GM23248 (cell line): ENCODE results near the gene NOG. TPM values are rescaled to one million over a fixed set of nuclear protein-coding genes. Genes with fewer than 3 reads are reported as not detected.

Experiments used
- DNase-seq: peaks from one replicate; pipeline ENCODE4 v3.0.0-alpha.2; 2015
- H2AFZ ChIP-seq: fragments of 200-600 bp; sonication (generic); 2 replicates; pipeline ENCODE4 v1.6.1; 2016; ENCODE audit warnings: antibody characterized with exemption
- H3F3A ChIP-seq: fragments of 200-600 bp; sonication (generic); 2 replicates; pipeline ENCODE4 v1.6.1; 2016; ENCODE audit warnings: mild to moderate bottlenecking, antibody characterized with exemption, mixed run types; ENCODE audit not compliant: insufficient read depth
- H3K27ac ChIP-seq: fragments of 200-600 bp; sonication (generic); 2 replicates; pipeline ENCODE4 v1.5.1; 2016; ENCODE audit warnings: mild to moderate bottlenecking
- H3K27me3 ChIP-seq: fragments of 200-600 bp; sonication (generic); replicated peaks from 2 replicates; pipeline ENCODE4 v1.6.1; 2016; ENCODE audit warnings: mild to moderate bottlenecking; ENCODE audit not compliant: insufficient read depth
- H3K36me3 ChIP-seq: fragments of 200-600 bp; sonication (generic); 2 replicates; pipeline ENCODE4 v1.6.1; 2016; ENCODE audit warnings: low read depth, mild to moderate bottlenecking
- H3K4me1 ChIP-seq: fragments of 200-600 bp; sonication (generic); 2 replicates; pipeline ENCODE4 v1.6.1; 2016; ENCODE audit warnings: mild to moderate bottlenecking; ENCODE audit not compliant: insufficient read depth
- H3K4me2 ChIP-seq: fragments of 200-600 bp; sonication (generic); one replicate; pipeline ENCODE4 v1.6.1; 2016; ENCODE audit warnings: mild to moderate bottlenecking; ENCODE audit not compliant: unreplicated experiment
- H3K4me3 ChIP-seq: fragments of 200-600 bp; sonication (generic); 2 replicates; pipeline ENCODE4 v1.5.1; 2016; ENCODE audit warnings: mild to moderate bottlenecking
- H3K79me2 ChIP-seq: fragments of 200-600 bp; sonication (generic); 2 replicates; pipeline ENCODE4 v1.6.1; 2016; ENCODE audit warnings: mild to moderate bottlenecking; ENCODE audit not compliant: insufficient read depth
- H3K9ac ChIP-seq: fragments of 200-600 bp; sonication (generic); 2 replicates; pipeline ENCODE4 v1.6.1; 2016; ENCODE audit warnings: mild to moderate bottlenecking
- H3K9me2 ChIP-seq: fragments of 200-600 bp; sonication (generic); 2 replicates; pipeline ENCODE4 v1.6.1; 2016; ENCODE audit warnings: mixed run types, mild to moderate bottlenecking, moderate library complexity; ENCODE audit not compliant: insufficient read depth
- H3K9me3 ChIP-seq: fragments of 200-600 bp; sonication (generic); one replicate; pipeline ENCODE4 v1.6.1; 2017; ENCODE audit warnings: low read depth
- H4K20me1 ChIP-seq: fragments of 200-600 bp; sonication (generic); 2 replicates; pipeline ENCODE4 v1.6.0; 2016; ENCODE audit not compliant: insufficient read depth
- EZH2 ChIP-seq: fragments of 200-600 bp; sonication (generic); IDR thresholded peaks from 2 replicates; pipeline ENCODE4 v1.6.1; 2018; ENCODE audit warnings: antibody characterized with exemption, mild to moderate bottlenecking; ENCODE audit not compliant: insufficient read depth, poor library complexity, severe bottlenecking
- EZH2phosphoT487 ChIP-seq: fragments of 200-600 bp; sonication (generic); IDR thresholded peaks from 2 replicates; pipeline ENCODE4 v1.6.1; 2018; ENCODE audit warnings: antibody characterized with exemption, moderate library complexity, mild to moderate bottlenecking, low read depth; ENCODE audit not compliant: insufficient read depth
- WGBS, 2 experiments: methylation state at CpG; one replicate each; pipeline ENCODE4 v1.1.6; 2015 to 2017; ENCODE audit warnings: low lambda C conversion rate in 2 of 2, low coverage in 1 of 2; ENCODE audit errors: missing lambda C conversion rate in 2 of 2; 5-methylcytosine and 5-hydroxymethylcytosine counted together
- in situ Hi-C: fragments of 300-500 bp; cut with MboI; formaldehyde crosslinking; loops from 2 replicates; pipeline ENCODE4 v1.15.0; 2020
- polyA plus RNA-seq: library from polyadenylated mRNA; unstranded; fragments of >200 nt; fragmentation: Nextera tagmentation; extraction: Ambion mirVana; gene quantifications from 2 replicates; pipeline ENCODE4 v1.2.1, GENCODE V29; 2016
- total RNA-seq: library from RNA; depleted of rRNA; stranded (reverse); fragments of >200 nt; shearing (Covaris generic); gene quantifications from 2 replicates; pipeline ENCODE4 v1.2.3, GENCODE V29; 2014

Gene NOG
- total and polyA plus RNA-seq, 2 experiments from 2014 or later: 4.4 to 6.7 TPM

- H3K9me3 ChIP-seq: no peaks in the 10 kb centered on the region
- no peak overlapping the region for H3K4me3 ChIP-seq
- H4K20me1 ChIP-seq: no peaks in the 10 kb centered on the region
- H3K27ac ChIP-seq: no peak overlapping the region
- H3K36me3 ChIP-seq: no peaks in the 10 kb centered on the region
- TF ChIP-seq EZH2: no peak
- no peak for TF ChIP-seq EZH2phosphoT487
- no peak overlapping the region for H3K9ac ChIP-seq
- H3K27me3 ChIP-seq: peaks cover 8% of the 10 kb centered on the region; the same call in 1 of the 2 replicates
- H3K4me1 ChIP-seq: no peaks in the 10 kb centered on the region
- H3K4me2 ChIP-seq: no peak overlapping the region
- WGBS, 2 experiments: 27 to 32% methylated on average over 7 to 8 of the region's 8 CpGs
- H3F3A ChIP-seq: no peaks in the 10 kb centered on the region
- DNase-seq: no peak
- no peaks in the 10 kb centered on the region for H3K9me2 ChIP-seq
- no peaks in the 10 kb centered on the region for H3K79me2 ChIP-seq
- in situ Hi-C loops: no loop called here
- no peak overlapping the region for H2AFZ ChIP-seq
Measured at GRCh38 chr17:56557682-56558081, 35.8 kb upstream of the NOG start.

GRCh38 chr17:56558088-56558487, 35.4 kb upstream of the NOG start:
- no peaks in the 10 kb centered on the region for H3K79me2 ChIP-seq
- H3K4me1 ChIP-seq: no peaks in the 10 kb centered on the region
- TF ChIP-seq EZH2 (no peak), EZH2phosphoT487 (no peak)
- 3 to 4% methylated on average over 6 to 7 of the region's 7 CpGs for WGBS, 2 experiments
- H3K9ac ChIP-seq: no peak overlapping the region
- in situ Hi-C loops: no loop called here
- no peaks in the 10 kb centered on the region for H3K36me3 ChIP-seq
- H3K4me2 ChIP-seq: no peak overlapping the region
- H4K20me1 ChIP-seq: no peaks in the 10 kb centered on the region
- no peaks in the 10 kb centered on the region for H3F3A ChIP-seq
- no peaks in the 10 kb centered on the region for H3K9me2 ChIP-seq
- DNase-seq: peak; percentile 7
- H3K27ac ChIP-seq: no peak overlapping the region
- no peak overlapping the region for H3K4me3 ChIP-seq
- H3K27me3 ChIP-seq: peaks cover 8% of the 10 kb centered on the region; the same call in 1 of the 2 replicates
- H3K9me3 ChIP-seq: no peaks in the 10 kb centered on the region
- H2AFZ ChIP-seq: no peak overlapping the region

- no peaks in the 10 kb centered on the region for H3K9me2 ChIP-seq
- peak; percentile 7 for DNase-seq
- H4K20me1 ChIP-seq: no peaks in the 10 kb centered on the region
- no peak for TF ChIP-seq EZH2
- no peak for TF ChIP-seq EZH2phosphoT487
- H3K4me1 ChIP-seq: no peaks in the 10 kb centered on the region
- 22 to 39% methylated on average over 2 to 3 of the region's 3 CpGs for WGBS, 2 experiments
- in situ Hi-C loops: no loop called here
- no peak overlapping the region for H3K4me3 ChIP-seq
- H3K79me2 ChIP-seq: no peaks in the 10 kb centered on the region
- no peaks in the 10 kb centered on the region for H3K27me3 ChIP-seq
- no peak overlapping the region for H3K9ac ChIP-seq
- no peak overlapping the region for H2AFZ ChIP-seq
- no peaks in the 10 kb centered on the region for H3K36me3 ChIP-seq
- H3K9me3 ChIP-seq: no peaks in the 10 kb centered on the region
- no peak overlapping the region for H3K4me2 ChIP-seq
- no peaks in the 10 kb centered on the region for H3F3A ChIP-seq
- H3K27ac ChIP-seq: no peak overlapping the region
Measured at GRCh38 chr17:56570199-56570598, 23.3 kb upstream of the NOG start.

- H3K27ac ChIP-seq: no peak overlapping the region
- no peaks in the 10 kb centered on the region for H3K9me2 ChIP-seq
- no peaks in the 10 kb centered on the region for H3K9me3 ChIP-seq
- no peaks in the 10 kb centered on the region for H4K20me1 ChIP-seq
- H3K27me3 ChIP-seq: no peaks in the 10 kb centered on the region
- no peaks in the 10 kb centered on the region for H3K4me1 ChIP-seq
- H3K36me3 ChIP-seq: no peaks in the 10 kb centered on the region
- no peak overlapping the region for H3K4me2 ChIP-seq
- no peaks in the 10 kb centered on the region for H3K79me2 ChIP-seq
- TF ChIP-seq EZH2 (no peak), EZH2phosphoT487 (no peak)
- in situ Hi-C loops: no loop called here
- no peaks in the 10 kb centered on the region for H3F3A ChIP-seq
- H2AFZ ChIP-seq: no peak overlapping the region
- WGBS, 2 experiments: 28 to 39% methylated on average over 1 of the region's 1 CpG
- no peak overlapping the region for H3K9ac ChIP-seq
- H3K4me3 ChIP-seq: no peak overlapping the region
- DNase-seq: peak; percentile 19
Measured at GRCh38 chr17:56571456-56571855, 22.0 kb upstream of the NOG start.

- no peak for TF ChIP-seq EZH2
- TF ChIP-seq EZH2phosphoT487: no peak
- H2AFZ ChIP-seq: no peak overlapping the region
- H3K9ac ChIP-seq: no peak overlapping the region
- no peak overlapping the region for H3K27ac ChIP-seq
- no peak for DNase-seq
- no peaks in the 10 kb centered on the region for H3K36me3 ChIP-seq
- H4K20me1 ChIP-seq: no peaks in the 10 kb centered on the region
- no peaks in the 10 kb centered on the region for H3F3A ChIP-seq
- H3K9me3 ChIP-seq: no peaks in the 10 kb centered on the region
- 23 to 24% methylated on average over 5 of the region's 5 CpGs for WGBS, 2 experiments
- no peak overlapping the region for H3K4me2 ChIP-seq
- H3K79me2 ChIP-seq: no peaks in the 10 kb centered on the region
- H3K4me3 ChIP-seq: no peak overlapping the region
- in situ Hi-C loops: no loop called here
- no peaks in the 10 kb centered on the region for H3K9me2 ChIP-seq
- peaks cover 12% of the 10 kb centered on the region; the same call in 1 of the 2 replicates for H3K27me3 ChIP-seq
- H3K4me1 ChIP-seq: no peaks in the 10 kb centered on the region
Measured at GRCh38 chr17:56577190-56577842, 16.2 kb upstream of the NOG start.
